ENCODE measurements around the gene DMD. TPM values are rescaled to one million over a fixed set of nuclear protein-coding genes. Genes with fewer than 3 reads are reported as not detected.

DMD gene
- total and polyA plus RNA-seq, 2 of the 8 experiments (the other 6 are each of a cell fraction or from before 2014, with no cell fraction given) = 4.8 to 7.4 TPM

DNA sequence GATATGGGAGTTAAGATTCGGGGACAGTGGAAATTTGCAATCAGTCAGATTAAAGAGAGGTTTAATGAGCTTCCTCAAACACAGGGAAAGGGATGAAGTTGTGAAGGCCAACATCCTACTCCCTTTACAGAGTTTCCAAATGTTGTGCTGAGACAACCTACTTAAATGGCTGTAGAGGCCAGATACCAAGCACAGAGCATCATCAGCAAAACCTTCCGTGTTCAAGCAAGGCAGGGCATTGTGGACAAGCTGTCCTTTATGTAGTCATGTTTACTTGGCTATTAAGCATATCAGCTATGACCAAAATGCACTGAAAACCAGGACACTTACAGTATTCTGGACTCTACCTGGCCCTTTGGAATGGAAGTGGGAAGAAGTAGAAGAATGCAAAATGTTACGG, 197.3 kb downstream of the DMD start:
- no peak overlapping the region for H2BK12ac ChIP-seq (ENCODE audit: low read depth, low read length)
- no peak overlapping the region for H2AK5ac ChIP-seq (ENCODE audit: low read depth, low read length)
- no peaks in the 10 kb centered on the region for H3K79me2 ChIP-seq (ENCODE audit: control insufficient read depth in 1 of 2, insufficient read depth in 2 of 2, low read length in 2 of 2)
- no peak overlapping the region for H3K27ac ChIP-seq (ENCODE audit: low read depth, low read length)
- no peak overlapping the region for H2BK120ac ChIP-seq (replicated peaks; ENCODE audit: low read depth, low read length)
- H3K23ac ChIP-seq (ENCODE audit: insufficient read length) = no peak overlapping the region
- no peak overlapping the region for H3K56ac ChIP-seq (replicated peaks; ENCODE audit: insufficient read length, low read depth, low read length)
- no peak overlapping the region for H3K18ac ChIP-seq (ENCODE audit: extremely low read depth, low read length)
- no peak for FAIRE-seq
- no peaks in the 10 kb centered on the region for H4K20me1 ChIP-seq (replicated peaks in 1 of 2; ENCODE audit: control insufficient read depth in 1 of 2, insufficient read depth in 2 of 2, low read length in 2 of 2)
- H4K5ac ChIP-seq (ENCODE audit: insufficient read length, low read depth, low read length) = no peak overlapping the region
- POLR2A ChIA-PET (ENCODE audit: partially characterized antibody) = no interaction called here
- H3K14ac ChIP-seq (ENCODE audit: insufficient read length) = no peak overlapping the region
- H2BK15ac ChIP-seq (ENCODE audit: low read length) = no peak overlapping the region
- CTCF ChIA-PET (ENCODE audit: partially characterized antibody) = no interaction called here
- no peak overlapping the region for H2BK20ac ChIP-seq (ENCODE audit: low read length)
- 94% methylated on average over 3 of the region's 3 CpGs; no CpG with 5 or more reads in 1 of the 2 experiments for WGBS, 2 experiments (ENCODE audit: extremely low coverage in 1 of 2, insufficient coverage in 1 of 2, insufficient read length in 1 of 2, insufficient replicate concordance in 2 of 2, low coverage in 1 of 2, low lambda C conversion rate in 2 of 2, missing lambda C conversion rate in 1 of 2)
- H4K8ac ChIP-seq (ENCODE audit: extremely low read depth, insufficient read depth, low read length) = no peak overlapping the region
- TF ChIP-seq JUND (IDR thresholded peaks at IDR 0.05; ENCODE audit: low read length) (no peak), BACH1 (IDR thresholded peaks at IDR 0.05; ENCODE audit: low read length) (no peak), EP300 (IDR thresholded peaks at IDR 0.05; ENCODE audit: borderline replicate concordance in 1 of 2, low read depth in 2 of 2, low read length in 2 of 2) (no peak), FOSL1 (IDR thresholded peaks at IDR 0.05; ENCODE audit: insufficient read depth, low read depth, low read length) (no peak), NRF1 (IDR thresholded peaks at IDR 0.05; ENCODE audit: low read depth, low read length) (no peak), BRCA1 (IDR thresholded peaks at IDR 0.05; ENCODE audit: low read depth, low read length) (no peak), SRF (IDR thresholded peaks at IDR 0.05; ENCODE audit: low read depth, low read length) (no peak), CTBP2 (IDR thresholded peaks at IDR 0.05; ENCODE audit: borderline replicate concordance, insufficient read depth, insufficient read length, low read length) (no peak), GABPA (IDR thresholded peaks at IDR 0.05; ENCODE audit: borderline replicate concordance, insufficient read depth, low read length) (no peak), ASH2L (IDR thresholded peaks at IDR 0.05; ENCODE audit: low read length) (no peak), TCF12 (IDR thresholded peaks at IDR 0.05; ENCODE audit: low read depth, low read length) (no peak), USF2 (IDR thresholded peaks at IDR 0.05; ENCODE audit: low read length) (no peak), KDM1A (IDR thresholded peaks at IDR 0.05; ENCODE audit: borderline replicate concordance, low read length) (no peak)
- H2BK5ac ChIP-seq (ENCODE audit: low read depth, low read length) = no peak overlapping the region
- no peak overlapping the region for H2AFZ ChIP-seq (ENCODE audit: low read length)
- H3K9ac ChIP-seq (replicated peaks in 1 of 4; ENCODE audit: extremely low read depth in 1 of 4, low read depth in 3 of 4, low read length in 3 of 4) = no peak overlapping the region
- no peak overlapping the region for H4K91ac ChIP-seq (replicated peaks; ENCODE audit: insufficient read length, low read length)
- no peak for DNase-seq (ENCODE audit: low read depth in 1 of 2, low spot score in 2 of 2)
- no peaks in the 10 kb centered on the region for H3K9me3 ChIP-seq (ENCODE audit: insufficient read depth in 2 of 2, low read depth in 1 of 2, low read length in 1 of 2)
- no peaks in the 10 kb centered on the region for H3K4me1 ChIP-seq (replicated peaks in 1 of 4; ENCODE audit: control insufficient read depth in 3 of 4, insufficient read depth in 4 of 4, low read length in 3 of 4)
- H3K4ac ChIP-seq (replicated peaks; ENCODE audit: insufficient read length, low read depth, low read length) = no peak overlapping the region
- H3K4me3 ChIP-seq (ENCODE audit: extremely low read depth in 1 of 4, insufficient read depth in 2 of 4, low read depth in 3 of 4, low read length in 4 of 4) = no peak overlapping the region
- H3K27me3 ChIP-seq (replicated peaks in 1 of 4; ENCODE audit: control insufficient read depth in 3 of 4, extremely low read depth in 1 of 4, insufficient read depth in 3 of 4, low read length in 3 of 4) = no peaks in the 10 kb centered on the region
- H3K23me2 ChIP-seq (ENCODE audit: low read depth, low read length) = no peaks in the 10 kb centered on the region
- no peak overlapping the region for H3K4me2 ChIP-seq (ENCODE audit: insufficient read depth in 1 of 2, low read depth in 2 of 2, low read length in 2 of 2)
- no peaks in the 10 kb centered on the region for H3K79me1 ChIP-seq (ENCODE audit: low read depth, low read length)
- H3K36me3 ChIP-seq (ENCODE audit: control insufficient read depth in 2 of 4, insufficient read depth in 4 of 4, low read length in 3 of 4) = no peaks in the 10 kb centered on the region

All from H1 (cell line).